WERI-Rb-1 (cell line): ENCODE results near the gene CHMP5.

Experiments used
- DNase-seq: peaks from one replicate; pipeline ENCODE4 v3.0.0-alpha.2; 2020
- H3K27ac ChIP-seq: fragments of 250-450 bp; sonication (Bioruptor Pico); 2 replicates; pipeline ENCODE4 v1.5.1; 2020; ENCODE audit warnings: mild to moderate bottlenecking, moderate library complexity
- H3K27me3 ChIP-seq: fragments of 250-450 bp; sonication (Bioruptor Pico); 2 replicates; pipeline ENCODE4 v1.5.1; 2021; ENCODE audit warnings: mild to moderate bottlenecking, low read depth, moderate library complexity; ENCODE audit not compliant: insufficient read depth, severe bottlenecking
- H3K36me3 ChIP-seq: fragments of 250-450 bp; sonication (Bioruptor Pico); 2 replicates; pipeline ENCODE4 v1.5.1; 2020; ENCODE audit warnings: mild to moderate bottlenecking, moderate library complexity
- H3K4me3 ChIP-seq: 2 replicates; pipeline ENCODE4 v1.5.1; 2011; ENCODE audit warnings: low read depth, mild to moderate bottlenecking, control low read depth, low read length
- H3K9me3 ChIP-seq: fragments of 250-450 bp; sonication (Bioruptor Pico); 2 replicates; pipeline ENCODE4 v1.5.1; 2021; ENCODE audit warnings: mild to moderate bottlenecking, moderate library complexity; ENCODE audit not compliant: severe bottlenecking
- TF ChIP-seq, protein P1 (sequence below): IDR thresholded peaks from 2 replicates; pipeline ENCODE4 v1.5.1; 2011; ENCODE audit warnings: low read depth, mild to moderate bottlenecking, control low read depth, inconsistent platforms, low read length

CHMP5 gene

GRCh38 chr9:33331377-33331891 is 66.6 kb downstream of the CHMP5 start:
- H3K27ac ChIP-seq = no peak overlapping the region
- DNase-seq = no peak
- no peak overlapping the region for H3K4me3 ChIP-seq
- H3K9me3 ChIP-seq = no peaks in the 10 kb centered on the region
- H3K27me3 ChIP-seq = no peaks in the 10 kb centered on the region
- peaks cover 61% of the 10 kb centered on the region for H3K36me3 ChIP-seq
- TF ChIP-seq, protein P1, sequence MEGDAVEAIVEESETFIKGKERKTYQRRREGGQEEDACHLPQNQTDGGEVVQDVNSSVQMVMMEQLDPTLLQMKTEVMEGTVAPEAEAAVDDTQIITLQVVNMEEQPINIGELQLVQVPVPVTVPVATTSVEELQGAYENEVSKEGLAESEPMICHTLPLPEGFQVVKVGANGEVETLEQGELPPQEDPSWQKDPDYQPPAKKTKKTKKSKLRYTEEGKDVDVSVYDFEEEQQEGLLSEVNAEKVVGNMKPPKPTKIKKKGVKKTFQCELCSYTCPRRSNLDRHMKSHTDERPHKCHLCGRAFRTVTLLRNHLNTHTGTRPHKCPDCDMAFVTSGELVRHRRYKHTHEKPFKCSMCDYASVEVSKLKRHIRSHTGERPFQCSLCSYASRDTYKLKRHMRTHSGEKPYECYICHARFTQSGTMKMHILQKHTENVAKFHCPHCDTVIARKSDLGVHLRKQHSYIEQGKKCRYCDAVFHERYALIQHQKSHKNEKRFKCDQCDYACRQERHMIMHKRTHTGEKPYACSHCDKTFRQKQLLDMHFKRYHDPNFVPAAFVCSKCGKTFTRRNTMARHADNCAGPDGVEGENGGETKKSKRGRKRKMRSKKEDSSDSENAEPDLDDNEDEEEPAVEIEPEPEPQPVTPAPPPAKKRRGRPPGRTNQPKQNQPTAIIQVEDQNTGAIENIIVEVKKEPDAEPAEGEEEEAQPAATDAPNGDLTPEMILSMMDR = no peak
